ENCODE data around the gene HOXD8. TPM values are rescaled to one million over a fixed set of nuclear protein-coding genes. Genes with fewer than 3 reads are reported as not detected.

The HOXD8 gene
- total and polyA plus RNA-seq, 9 of the 15 experiments (the other 6 are each of a cell fraction or from before 2014, with no cell fraction given): 0.04 to 0.15 TPM; not detected in 7

- H3K27me3 ChIP-seq (ENCODE audit: control insufficient read depth in 2 of 2, insufficient read depth in 2 of 2, low read length in 2 of 2): peaks cover 69 to 72% of the 10 kb centered on the region in 2 experiments
- no TSS peak for BruUV-seq (replicated peaks)
Observed at GRCh38 chr2:176175709-176176607, 46.5 kb downstream of the HOXD8 start.

GRCh38 chr2:176177580-176178037 lies 48.1 kb downstream of the HOXD8 start:
- CTCF ChIA-PET (ENCODE audit: low intra/inter-chr PET ratio): no interaction called here
- in situ Hi-C loops (cut with MboI) (no loop called here), intact Hi-C loops (cut with micrococcal nuclease) (no loop called here)
- no peak for ATAC-seq
- POLR2A ChIA-PET: interaction anchor here (1.3 kb wide), 1 partner anchor 16 kb away, joined by 3 read pairs; no protein-coding TSS in a partner anchor
- WGBS (ENCODE audit: insufficient coverage, low coverage, missing lambda C conversion rate): 3% methylated on average over 11 of the region's 12 CpGs
- Histone ChIP-seq H3K36me3 (ENCODE audit: control insufficient read depth, insufficient read depth, low read length) (no peaks in the 10 kb centered on the region), H3K4me1 (replicated peaks in 1 of 2; ENCODE audit: control insufficient read depth in 2 of 2, insufficient read depth in 2 of 2, low read length in 2 of 2) (peaks cover 0 to 20% of the 10 kb centered on the region in 2 experiments; a peak in 2 of 5 replicates), H3K79me2 (ENCODE audit: control insufficient read depth, insufficient read depth, low read length) (no peaks in the 10 kb centered on the region), H3K9ac (ENCODE audit: insufficient read depth in 1 of 2, low read depth in 2 of 2, low read length in 2 of 2) (no peak overlapping the region), H2AFZ (ENCODE audit: low read depth, low read length) (no peak overlapping the region), H3K4me3 (no peak overlapping the region), H3K27ac (ENCODE audit: extremely low read depth, low read depth, low read length) (no peak overlapping the region), H3K9me1 (ENCODE audit: control insufficient read depth, insufficient read depth, low read length) (no peaks in the 10 kb centered on the region), H3K4me2 (ENCODE audit: insufficient read depth, low read length) (no peak overlapping the region), H3K27me3 (ENCODE audit: control insufficient read depth in 2 of 2, insufficient read depth in 2 of 2, low read length in 2 of 2) (peaks cover 62 to 63% of the 10 kb centered on the region in 2 experiments), H3K9me3 (replicated peaks; ENCODE audit: control insufficient read depth, insufficient read depth, low read depth, low read length) (no peaks in the 10 kb centered on the region), H4K20me1 (replicated peaks; ENCODE audit: control insufficient read depth, insufficient read depth, low read length) (no peaks in the 10 kb centered on the region; the same call in 1 of the 2 replicates)
- no peak for DNase-seq (ENCODE audit: extremely low read depth in 1 of 4, low spot score in 3 of 4)
- no peak for FAIRE-seq
- BruUV-seq (replicated peaks): no TSS peak
- TF ChIP-seq E2F5 (CRISPR knock-in tag; IDR thresholded peaks at IDR 0.05) (no peak), USF1 (CRISPR knock-in tag; IDR thresholded peaks at IDR 0.05) (no peak), ZNF766 (CRISPR knock-in tag; conservative IDR thresholded peaks at IDR 0.05) (no peak), TAF1 (IDR thresholded peaks at IDR 0.05; ENCODE audit: control insufficient read depth, extremely low read depth, insufficient read depth, low read length, severe bottlenecking) (no peak), ZNF696 (CRISPR knock-in tag; conservative IDR thresholded peaks at IDR 0.05) (no peak), ZNF12 (CRISPR knock-in tag; IDR thresholded peaks at IDR 0.05) (no peak), MBD2 (IDR thresholded peaks at IDR 0.05; ENCODE audit: borderline replicate concordance, low read depth) (no peak), POLR2AphosphoS2 (IDR thresholded peaks at IDR 0.05; ENCODE audit: low read length) (no peak), ILK (tag; IDR thresholded peaks at IDR 0.05; ENCODE audit: borderline replicate concordance, low read depth) (no peak), TARDBP (IDR thresholded peaks at IDR 0.05) (no peak), RBM25 (IDR thresholded peaks at IDR 0.05; ENCODE audit: low read depth, low read length, severe bottlenecking) (no peak), MCM3 (IDR thresholded peaks at IDR 0.05) (no peak)

More at GRCh38 chr2:176175709-176176607, 46.5 kb downstream of the HOXD8 start:
- POLR2A ChIA-PET: interaction anchor here (0.5 to 1.3 kb wide), 3 partner anchors 14 to 95 kb away, joined by 3 to 5 read pairs (median 3); no protein-coding TSS in a partner anchor
- intact Hi-C loops (cut with micrococcal nuclease): no loop called here
- no peak overlapping the region for H3K27ac ChIP-seq (ENCODE audit: extremely low read depth, low read depth, low read length)
- H3K9ac ChIP-seq (ENCODE audit: insufficient read depth in 1 of 2, low read depth in 2 of 2, low read length in 2 of 2): no peak overlapping the region
- ATAC-seq (no peak), DNase-seq (ENCODE audit: extremely low read depth in 1 of 4, low spot score in 3 of 4) (no peak), FAIRE-seq (no peak)
- H3K36me3 ChIP-seq (ENCODE audit: control insufficient read depth, insufficient read depth, low read length): no peaks in the 10 kb centered on the region
- H3K4me2 ChIP-seq (ENCODE audit: insufficient read depth, low read length): no peak overlapping the region
- H3K4me1 ChIP-seq (replicated peaks in 1 of 2; ENCODE audit: control insufficient read depth in 2 of 2, insufficient read depth in 2 of 2, low read length in 2 of 2): peaks cover 0 to 31% of the 10 kb centered on the region in 2 experiments; a peak in 2 of 5 replicates
- H4K20me1 ChIP-seq (replicated peaks; ENCODE audit: control insufficient read depth, insufficient read depth, low read length): no peaks in the 10 kb centered on the region; the same call in 1 of the 2 replicates
- no peaks in the 10 kb centered on the region for H3K9me3 ChIP-seq (replicated peaks; ENCODE audit: control insufficient read depth, insufficient read depth, low read depth, low read length)
- no peaks in the 10 kb centered on the region for H3K9me1 ChIP-seq (ENCODE audit: control insufficient read depth, insufficient read depth, low read length)
- CTCF ChIA-PET (ENCODE audit: low intra/inter-chr PET ratio): no interaction called here
- no peak overlapping the region for H2AFZ ChIP-seq (ENCODE audit: low read depth, low read length)
- in situ Hi-C loops (cut with MboI): no loop called here
- 3% methylated on average over 7 of the region's 7 CpGs for WGBS (ENCODE audit: insufficient coverage, low coverage, missing lambda C conversion rate)
- H3K79me2 ChIP-seq (ENCODE audit: control insufficient read depth, insufficient read depth, low read length): no peaks in the 10 kb centered on the region
- H3K4me3 ChIP-seq: no peak overlapping the region
- TF ChIP-seq CBFA2T3 (IDR thresholded peaks at IDR 0.05) (no peak), SPI1 (IDR thresholded peaks at IDR 0.05; ENCODE audit: borderline replicate concordance, low read depth, low read length) (peak; percentile 86)

All from K562 (cell line).